Loucy (cell line): ENCODE data around the gene PLPP4.

Source experiments
- EZH2phosphoT487 ChIP-seq: fragments of 200-600 bp; IDR thresholded peaks from 2 replicates; pipeline ENCODE4 v1.6.1; 2018; ENCODE audit warnings: antibody characterized with exemption, mild to moderate bottlenecking, moderate library complexity, borderline replicate concordance
- TF ChIP-seq, protein P1 (sequence below): fragments of 200-600 bp; sonication (generic); conservative IDR thresholded peaks from 2 replicates; pipeline ENCODE4 v1.5.1; 2014; ENCODE audit warnings: mild to moderate bottlenecking, antibody characterized with exemption, low read length

DNA sequence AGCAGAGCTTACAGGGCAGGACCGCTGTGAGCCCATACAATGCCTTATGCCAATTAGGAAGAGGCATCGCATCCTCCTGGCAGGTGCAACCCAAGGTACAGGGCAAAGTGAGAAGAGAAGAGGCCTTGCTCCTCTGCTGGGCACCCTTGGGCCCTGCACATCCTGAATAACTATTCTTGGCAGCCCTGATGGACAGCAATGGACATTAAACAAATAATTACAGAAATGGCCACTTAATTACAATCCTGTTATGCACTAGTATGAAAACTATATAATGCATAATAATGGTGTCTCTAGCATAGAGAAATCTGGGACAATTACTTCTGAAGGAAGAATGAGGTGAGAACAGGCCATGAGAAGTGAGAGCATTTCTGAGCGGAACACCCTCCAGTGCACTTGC, 83.5 kb downstream of the PLPP4 start:
- TF ChIP-seq, protein P1, sequence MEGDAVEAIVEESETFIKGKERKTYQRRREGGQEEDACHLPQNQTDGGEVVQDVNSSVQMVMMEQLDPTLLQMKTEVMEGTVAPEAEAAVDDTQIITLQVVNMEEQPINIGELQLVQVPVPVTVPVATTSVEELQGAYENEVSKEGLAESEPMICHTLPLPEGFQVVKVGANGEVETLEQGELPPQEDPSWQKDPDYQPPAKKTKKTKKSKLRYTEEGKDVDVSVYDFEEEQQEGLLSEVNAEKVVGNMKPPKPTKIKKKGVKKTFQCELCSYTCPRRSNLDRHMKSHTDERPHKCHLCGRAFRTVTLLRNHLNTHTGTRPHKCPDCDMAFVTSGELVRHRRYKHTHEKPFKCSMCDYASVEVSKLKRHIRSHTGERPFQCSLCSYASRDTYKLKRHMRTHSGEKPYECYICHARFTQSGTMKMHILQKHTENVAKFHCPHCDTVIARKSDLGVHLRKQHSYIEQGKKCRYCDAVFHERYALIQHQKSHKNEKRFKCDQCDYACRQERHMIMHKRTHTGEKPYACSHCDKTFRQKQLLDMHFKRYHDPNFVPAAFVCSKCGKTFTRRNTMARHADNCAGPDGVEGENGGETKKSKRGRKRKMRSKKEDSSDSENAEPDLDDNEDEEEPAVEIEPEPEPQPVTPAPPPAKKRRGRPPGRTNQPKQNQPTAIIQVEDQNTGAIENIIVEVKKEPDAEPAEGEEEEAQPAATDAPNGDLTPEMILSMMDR: no peak
- TF ChIP-seq EZH2phosphoT487: no peak
